SK-N-SH (cell line): ENCODE results near the gene RWDD3. TPM values are rescaled to one million over a fixed set of nuclear protein-coding genes. Genes with fewer than 3 reads are reported as not detected.

Experiments used
- polyA plus RNA-seq, 3 experiments: library from polyadenylated mRNA; depleted of rRNA; stranded (reverse); fragments of >200 nt; gene quantifications; 2 replicates each; pipeline ENCODE4 v1.2.3, GENCODE V29; 2012

Gene RWDD3
- polyA plus RNA-seq, 1 of the 3 experiments (the other 2 are of a cell fraction) = 11.9 TPM

Other genes with a start within 250 kb of the RWDD3 start
- 2.5 and 2.6 TPM in 2 replicates for gene ALG14, start 161.3 kb upstream of the RWDD3 start, polyA plus RNA-seq (2012; rRNA removed)
- 0.69 and 0.96 TPM in 2 replicates for gene TLCD4, start 116.9 kb upstream of the RWDD3 start, polyA plus RNA-seq (2012; rRNA removed)